NCI-H226 (cell line): ENCODE data around the gene CACNA1B.
"Not testable (repeated sequence)": the region's sequence is repeated elsewhere in the genome, so short reads cannot be mapped to it uniquely, and the experiment has no call there.

Source experiments
- DNase-seq: peaks from one replicate; pipeline ENCODE4 v3.0.0-alpha.2; 2015

The CACNA1B gene

GRCh38 chr9:137988701-137989100 lies 111.1 kb downstream of the CACNA1B start:
- no peak for DNase-seq

GRCh38 chr9:137989156-137989555 lies 111.6 kb downstream of the CACNA1B start:
- DNase-seq: no peak

GRCh38 chr9:137989999-137990715 lies 112.6 kb downstream of the CACNA1B start:
- no peak for DNase-seq

GRCh38 chr9:138003485-138004190 lies 126.1 kb downstream of the CACNA1B start:
- DNase-seq: no peak

GRCh38 chr9:138006576-138007233 lies 129.1 kb downstream of the CACNA1B start:
- DNase-seq: no peak

GRCh38 chr9:138007566-138007917 lies 130.0 kb downstream of the CACNA1B start:
- no peak for DNase-seq

GRCh38 chr9:138007918-138008841 lies 130.6 kb downstream of the CACNA1B start:
- DNase-seq: no peak

GRCh38 chr9:138009016-138009802 lies 131.6 kb downstream of the CACNA1B start:
- no peak for DNase-seq

GRCh38 chr9:138009803-138010690 lies 132.5 kb downstream of the CACNA1B start:
- no peak for DNase-seq

- no peak for DNase-seq
Observed at GRCh38 chr9:138010861-138011260, 133.3 kb downstream of the CACNA1B start.

- no peak for DNase-seq
Observed at GRCh38 chr9:138011951-138012500, 134.4 kb downstream of the CACNA1B start.

- DNase-seq: no peak
Observed at GRCh38 chr9:138013273-138013672, 135.7 kb downstream of the CACNA1B start.

GRCh38 chr9:138013836-138014562 lies 136.4 kb downstream of the CACNA1B start:
- DNase-seq: no peak

GRCh38 chr9:138014563-138014945 lies 137.0 kb downstream of the CACNA1B start:
- no peak for DNase-seq

- DNase-seq: no peak
Observed at GRCh38 chr9:138015021-138015829, 137.6 kb downstream of the CACNA1B start.

GRCh38 chr9:138016406-138017187 lies 139.0 kb downstream of the CACNA1B start:
- DNase-seq: no peak

GRCh38 chr9:138017200-138017599 lies 139.6 kb downstream of the CACNA1B start:
- DNase-seq: no peak

- not testable (repeated sequence) for DNase-seq
Observed at GRCh38 chr9:138019514-138019913, 141.9 kb downstream of the CACNA1B start.
